GM20431 (cell line): Measurements from ENCODE around the gene ARHGEF10L.

Experiments used
- in situ Hi-C: fragments of 300-500 bp; cut with MseI, MboI; formaldehyde crosslinking; loops from one replicate; pipeline ENCODE4 v1.15.0; 2020; ENCODE audit warnings: low sequenced_read_pairs; ENCODE audit not compliant: unreplicated experiment

The ARHGEF10L gene

DNA sequence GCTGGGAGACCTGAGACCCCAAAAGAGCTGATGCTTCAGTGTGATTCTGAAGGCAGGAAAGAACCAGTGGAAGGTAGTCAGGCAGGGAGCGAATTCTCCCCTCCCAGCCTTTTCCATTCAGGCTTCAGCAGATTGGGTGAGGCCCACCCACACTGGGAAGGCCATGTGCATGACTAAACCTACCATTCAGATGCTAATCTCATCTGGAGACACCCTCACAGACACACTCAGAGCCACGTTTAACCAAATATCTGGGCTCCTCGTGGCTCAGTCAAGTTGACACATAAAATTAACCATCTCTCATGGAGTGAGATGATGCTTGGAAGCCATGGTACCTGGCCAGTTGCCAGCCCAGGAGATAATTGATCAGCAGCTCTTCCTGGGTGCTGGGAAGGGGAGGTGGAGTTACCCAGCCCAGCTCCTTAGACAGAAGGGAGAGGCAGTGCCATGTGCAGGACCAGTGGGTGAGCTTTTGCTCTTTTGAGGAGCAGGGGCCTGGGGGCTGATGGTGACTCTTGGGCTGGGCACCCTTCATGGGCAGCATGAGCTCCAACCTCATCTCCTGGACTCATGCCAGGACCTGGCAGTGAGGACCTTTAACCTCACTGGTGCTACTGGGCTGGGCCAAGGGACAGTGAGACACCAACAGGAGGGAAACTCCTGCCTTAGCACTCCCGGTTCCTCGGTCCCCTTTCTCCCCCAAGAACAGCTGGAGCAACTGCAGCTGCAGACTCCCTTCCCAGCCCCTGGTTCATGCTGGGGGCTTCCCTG, 126.6 kb downstream of the ARHGEF10L start:
- in situ Hi-C loops = no loop called here

DNA sequence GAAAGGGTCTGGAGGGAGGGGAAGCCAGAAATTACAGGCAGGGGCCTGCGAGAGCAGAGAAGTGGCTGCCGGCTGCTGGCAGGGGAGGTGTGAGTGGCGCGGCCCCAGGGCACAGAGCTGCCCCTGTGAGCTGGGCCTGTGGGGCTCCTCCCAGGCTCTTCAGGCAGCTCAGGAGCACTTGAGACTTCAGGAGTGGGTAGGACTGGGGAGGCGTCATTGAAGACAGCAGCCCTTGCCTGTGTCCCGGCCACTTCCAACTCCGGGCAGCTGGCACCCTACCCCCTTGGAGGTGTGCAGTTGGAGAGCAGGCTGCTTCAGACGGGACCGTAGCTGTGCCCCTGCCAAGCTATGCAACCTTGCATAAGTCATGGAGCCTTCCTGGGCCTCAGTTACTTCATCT, 128.1 kb downstream of the ARHGEF10L start:
- in situ Hi-C loops = no loop called here

DNA sequence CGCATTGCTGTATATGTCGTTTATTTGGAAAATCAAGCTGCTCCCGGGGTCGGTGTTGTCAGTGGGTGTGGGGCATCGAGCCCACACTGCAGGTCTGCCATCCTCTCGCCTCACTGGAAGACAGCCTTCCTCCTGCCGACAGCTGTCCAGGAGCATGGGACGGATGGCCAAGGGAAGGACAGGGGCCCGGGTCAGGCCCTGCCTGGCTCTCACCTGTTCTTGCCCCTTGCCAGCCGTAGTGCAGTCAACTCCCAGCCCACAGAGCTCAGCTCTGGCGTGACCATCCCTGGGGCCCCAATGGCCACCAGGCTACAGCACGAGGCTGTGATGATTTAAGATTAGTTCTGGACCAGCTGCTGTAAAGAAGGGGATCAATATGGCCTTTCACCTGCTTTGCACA, 128.7 kb downstream of the ARHGEF10L start:
- in situ Hi-C loops = no loop called here

DNA sequence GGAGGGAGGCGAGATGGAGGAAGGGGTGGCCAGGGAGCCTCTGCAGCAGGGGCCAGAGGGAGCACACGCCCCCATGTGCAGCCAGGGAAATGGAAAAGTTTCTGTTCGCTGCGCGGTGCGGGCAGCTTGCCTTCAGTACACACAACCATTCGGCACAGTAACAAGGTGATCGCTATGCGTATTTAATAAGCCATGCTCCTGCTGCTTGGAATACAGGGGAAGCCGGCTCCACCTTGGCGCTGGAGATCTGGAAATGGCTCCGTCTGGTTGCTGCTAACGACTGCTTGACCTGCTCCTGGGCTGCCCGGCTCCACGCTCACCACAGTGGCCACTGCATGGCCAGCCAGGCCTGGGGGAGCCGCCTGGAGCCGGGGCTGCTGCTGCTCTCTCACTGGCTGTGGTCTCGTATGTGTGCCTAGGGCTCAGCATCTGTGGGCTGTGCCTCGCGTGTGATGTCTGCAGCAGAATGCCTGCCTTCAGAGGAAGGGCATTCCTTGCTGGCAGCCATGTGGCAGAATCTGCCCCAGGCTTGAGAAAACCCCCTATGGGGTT, 129.2 kb downstream of the ARHGEF10L start:
- in situ Hi-C loops = no loop called here

DNA sequence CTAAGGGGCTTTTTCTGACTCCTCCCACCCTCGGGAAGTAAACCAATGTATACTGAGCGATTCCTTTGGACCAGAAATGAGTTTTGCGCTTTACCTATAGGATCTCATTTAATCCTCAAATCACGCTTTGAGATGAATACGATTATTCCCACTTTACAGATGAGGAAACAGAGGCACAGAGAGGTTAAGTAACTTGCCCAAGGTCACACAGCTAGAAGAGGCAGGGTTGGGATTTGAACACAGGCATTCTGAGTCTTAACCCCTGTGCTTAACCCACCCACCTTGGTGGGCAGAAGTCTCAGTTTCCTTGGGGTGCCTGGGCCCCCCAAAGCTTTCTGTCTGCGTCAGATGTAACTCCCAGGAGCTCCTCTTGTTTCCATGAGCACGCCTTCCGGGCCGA, 129.8 kb downstream of the ARHGEF10L start:
- in situ Hi-C loops = no loop called here

DNA sequence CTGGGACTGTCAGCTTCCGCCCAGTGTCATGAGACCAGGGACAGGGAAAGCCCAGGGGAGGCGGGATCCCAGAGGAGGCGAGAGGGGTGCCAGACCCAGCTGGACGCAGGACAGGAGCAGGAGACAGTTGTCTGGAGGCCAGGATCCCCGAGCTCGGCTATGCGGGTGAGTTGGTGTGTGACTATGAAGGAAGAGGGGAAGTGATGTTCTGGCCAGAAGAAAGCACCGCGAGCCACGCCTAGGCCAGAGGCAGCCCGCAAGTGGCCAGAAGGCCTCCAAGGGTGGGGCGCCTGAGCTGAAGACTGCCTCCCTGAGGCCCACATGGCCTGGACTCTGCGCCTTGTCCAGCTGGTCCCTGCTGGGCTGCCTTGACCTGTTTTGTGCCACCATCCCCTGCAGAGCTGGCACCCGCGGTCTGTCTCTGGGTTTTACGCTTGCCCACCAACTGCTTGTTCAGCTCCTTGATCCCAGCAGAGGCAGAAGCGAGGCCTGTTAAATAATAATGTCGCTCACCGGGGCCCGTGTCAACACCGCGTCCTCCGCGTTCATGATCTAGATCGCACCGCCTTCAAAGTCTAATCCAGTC, 130.5 kb downstream of the ARHGEF10L start:
- in situ Hi-C loops = no loop called here

DNA sequence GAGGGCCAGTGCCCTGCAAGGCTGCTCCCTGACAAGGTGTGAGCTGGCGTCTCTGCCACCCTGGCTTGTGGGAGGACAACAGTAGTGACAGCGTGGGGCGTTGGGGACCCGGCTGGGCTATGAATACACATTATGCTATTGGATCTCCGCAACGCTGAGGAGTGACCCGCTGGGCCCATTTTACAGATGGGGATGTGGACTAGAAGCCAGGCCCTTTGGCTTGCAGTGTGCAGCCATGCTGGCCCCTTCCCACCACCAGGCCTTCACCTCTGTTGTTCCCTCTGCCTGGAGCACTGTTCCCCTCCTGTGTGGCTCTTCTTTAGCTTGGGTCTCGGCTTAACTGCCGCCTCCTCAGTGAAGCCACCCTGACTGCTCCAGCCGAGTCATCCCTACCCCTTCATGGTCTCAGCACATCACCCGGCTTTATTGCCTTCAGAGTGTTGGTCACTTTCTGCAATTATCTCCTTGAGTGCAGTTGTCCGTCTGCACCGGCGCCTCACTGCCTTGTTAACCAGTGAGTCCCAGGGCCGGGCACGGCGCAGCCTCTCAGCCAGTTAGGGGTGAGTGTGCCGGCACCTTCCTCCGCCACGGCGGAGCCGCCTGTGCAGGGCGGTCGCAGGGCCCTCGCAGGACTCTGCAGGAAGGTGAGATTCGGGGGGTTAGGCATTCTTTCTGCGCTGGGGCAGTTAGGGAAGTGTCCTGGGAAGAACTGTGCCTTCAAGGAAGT, 131.3 kb downstream of the ARHGEF10L start:
- in situ Hi-C loops = no loop called here

DNA sequence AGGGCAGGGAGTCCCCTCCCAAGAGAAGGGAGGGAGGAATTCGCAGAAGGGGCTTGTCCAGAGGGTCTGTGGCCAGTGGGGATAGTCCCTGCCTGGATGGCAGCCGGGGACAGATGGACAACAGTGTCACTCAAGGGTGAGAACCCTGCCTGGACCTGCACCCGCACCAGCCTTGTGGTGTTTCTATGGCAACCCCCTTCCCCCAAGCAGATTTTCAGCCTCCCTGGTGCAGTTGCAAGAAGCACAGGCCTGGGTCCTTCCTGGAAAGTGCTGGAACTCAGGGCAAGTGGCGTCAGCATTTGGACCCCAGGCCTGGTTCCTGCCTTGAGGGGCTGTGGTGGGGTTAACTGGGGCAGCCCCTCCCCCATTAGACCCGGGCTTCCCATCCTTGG, 131.8 kb downstream of the ARHGEF10L start:
- in situ Hi-C loops = no loop called here

DNA sequence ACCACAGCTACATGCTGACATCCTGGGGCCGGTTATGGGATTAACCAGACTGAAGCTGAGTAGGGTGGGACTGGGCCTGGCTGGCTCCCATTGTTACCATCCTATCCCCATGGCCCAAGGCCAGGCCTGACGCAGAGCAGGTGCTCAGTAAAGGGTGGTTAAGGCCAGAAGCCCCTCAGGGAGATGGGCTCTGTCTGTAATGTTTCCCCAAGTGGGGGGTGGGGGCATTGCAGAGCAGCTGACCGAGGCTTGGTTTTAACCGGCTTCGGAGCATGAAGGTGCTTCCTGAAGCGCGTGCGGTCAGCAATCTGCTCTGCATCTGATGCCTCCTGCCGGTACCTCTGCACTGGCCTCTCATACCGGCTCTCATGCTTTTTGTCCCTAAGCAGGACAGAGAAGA, 132.2 kb downstream of the ARHGEF10L start:
- in situ Hi-C loops = no loop called here

DNA sequence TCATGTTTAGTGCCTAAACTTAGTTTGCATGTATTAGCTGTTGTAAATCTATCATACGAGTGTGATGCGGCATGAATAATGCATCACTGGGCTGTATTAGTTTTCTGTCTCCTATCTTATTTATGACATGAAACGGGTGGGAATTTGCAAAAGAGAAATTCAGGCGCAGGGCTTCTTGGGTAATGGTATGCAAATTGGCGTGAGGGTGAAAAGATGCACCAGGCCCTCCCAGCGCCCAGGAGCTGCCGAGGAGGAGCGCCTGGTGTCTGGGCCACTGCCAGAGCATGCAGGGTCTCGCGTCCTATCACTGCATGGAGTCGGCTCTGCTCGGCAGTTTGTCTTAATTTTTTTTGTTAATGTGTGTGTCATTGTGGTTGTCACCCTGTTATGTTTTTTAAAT, 132.7 kb downstream of the ARHGEF10L start:
- in situ Hi-C loops = no loop called here

DNA sequence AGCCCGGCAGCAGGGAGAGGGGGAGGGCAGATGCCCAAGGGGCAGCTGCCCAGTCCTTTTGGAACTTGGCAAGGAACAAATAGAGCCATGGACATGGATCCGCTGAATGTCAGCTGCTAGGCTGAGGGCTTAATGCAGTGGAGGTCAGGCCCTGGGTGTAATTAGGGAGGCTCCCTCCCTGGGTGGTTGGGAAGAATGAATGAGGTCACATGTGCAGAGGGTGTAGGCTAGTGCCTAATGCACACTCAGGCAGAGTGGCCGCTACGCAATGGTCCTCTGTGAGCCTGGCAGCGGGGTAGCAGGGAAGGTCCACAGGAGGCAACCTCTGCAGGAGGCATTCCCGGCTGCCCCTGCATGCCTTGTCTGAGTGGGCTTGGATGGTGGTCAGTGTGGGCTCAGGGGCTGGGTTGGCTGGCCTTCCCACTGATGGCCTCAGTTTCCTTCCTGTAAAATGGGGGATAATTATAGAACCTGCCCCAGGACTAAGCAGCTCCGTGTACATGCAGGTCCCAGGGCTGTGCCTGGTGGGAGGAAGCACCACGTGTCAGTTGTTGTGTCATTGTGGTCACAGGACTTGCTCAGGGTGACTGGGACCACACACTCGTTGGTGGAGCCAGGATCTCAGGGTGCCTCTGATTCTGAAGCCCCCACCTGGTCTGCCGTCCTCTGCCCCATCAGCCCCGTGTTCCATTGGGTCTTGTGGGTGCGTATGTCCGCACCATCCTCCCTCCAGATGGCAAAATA, 134.0 kb downstream of the ARHGEF10L start:
- in situ Hi-C loops = no loop called here

DNA sequence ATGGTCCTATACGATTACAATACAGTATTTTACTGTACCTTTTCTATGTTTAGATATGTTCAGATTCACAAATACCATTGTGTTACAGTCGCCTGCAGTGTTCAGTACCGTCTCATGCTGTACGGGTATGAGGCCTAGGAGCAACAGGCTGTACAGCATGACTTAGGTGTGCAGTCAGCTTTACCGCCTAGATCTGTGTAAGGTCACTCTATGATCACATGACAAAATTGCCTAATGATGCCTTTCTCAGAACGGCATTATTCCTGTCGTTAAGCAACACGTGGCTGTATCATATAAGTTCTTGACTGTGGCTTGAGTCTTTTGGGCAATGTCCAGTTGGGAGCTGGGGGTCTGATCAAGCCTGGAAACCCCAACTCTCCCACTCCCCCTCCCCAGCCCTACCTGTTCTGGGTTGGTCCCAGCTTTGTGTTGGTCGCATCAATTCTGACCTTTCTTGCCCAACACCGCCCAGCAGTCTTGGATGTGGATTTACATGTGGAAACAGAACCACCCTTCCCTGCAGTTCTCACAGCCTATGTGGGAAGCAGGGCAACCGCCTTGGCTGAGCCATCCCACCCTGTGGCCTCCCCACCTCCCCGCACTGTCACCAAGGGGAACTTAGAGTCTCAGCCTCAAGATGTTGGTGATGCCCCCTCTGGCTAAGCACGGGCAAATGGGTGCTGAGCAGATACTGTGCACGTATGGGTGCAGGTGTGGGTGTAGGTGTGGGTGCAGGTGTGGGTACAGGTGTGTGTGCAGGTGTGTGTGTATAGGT, 135.4 kb downstream of the ARHGEF10L start:
- in situ Hi-C loops = no loop called here

DNA sequence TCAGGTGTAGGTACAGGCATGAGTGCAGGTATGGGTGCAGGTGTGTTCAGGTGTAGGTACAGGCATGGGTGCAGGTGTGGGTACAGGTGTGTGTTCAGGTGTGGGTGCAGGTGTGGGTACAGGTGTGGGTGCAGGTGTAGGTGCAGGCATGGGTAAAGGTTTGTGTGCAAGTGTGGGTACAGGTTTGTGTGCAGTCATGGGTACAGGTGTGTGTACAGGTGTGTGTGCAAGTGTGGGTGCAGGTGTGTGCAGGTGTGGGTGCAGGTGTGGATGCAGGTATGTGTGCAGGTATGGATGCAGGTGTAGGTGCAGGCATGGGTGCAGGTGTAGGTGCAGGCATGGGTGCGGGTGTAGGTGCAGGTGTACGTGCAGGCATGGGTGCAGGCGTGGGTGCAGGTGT, 136.2 kb downstream of the ARHGEF10L start:
- in situ Hi-C loops = no loop called here

DNA sequence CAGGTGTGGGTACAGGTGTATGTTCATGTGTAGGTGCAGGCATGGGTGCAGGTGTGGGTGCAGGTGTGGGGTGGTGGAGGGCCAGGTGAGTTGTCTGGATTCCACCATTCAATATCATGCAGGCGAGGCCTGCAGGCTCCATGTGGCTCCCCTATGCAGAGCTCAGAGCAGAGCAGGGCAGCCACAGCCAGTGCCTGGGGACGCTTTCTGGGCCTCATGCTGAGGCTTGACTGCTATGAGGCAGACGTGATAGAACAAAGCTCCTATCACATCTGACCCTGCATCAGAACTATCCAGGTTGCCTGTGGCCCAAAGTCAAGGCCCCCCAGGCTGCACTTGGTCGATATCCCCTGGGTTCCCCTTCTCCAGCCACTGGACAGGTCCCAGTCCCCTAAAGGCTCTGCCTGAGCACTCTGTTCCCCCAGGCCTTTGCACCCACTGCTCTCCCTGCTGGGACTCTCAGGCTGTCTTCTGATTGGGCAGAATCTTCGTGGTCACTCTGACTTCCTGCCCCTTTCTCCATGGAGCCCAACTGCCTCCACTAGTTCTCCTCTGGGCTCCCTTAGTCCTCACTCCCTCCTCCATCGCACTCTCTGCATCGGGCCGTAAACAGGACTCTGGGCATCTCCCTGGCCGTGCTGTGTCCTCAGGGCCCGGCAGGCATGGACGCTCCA, 137.0 kb downstream of the ARHGEF10L start:
- in situ Hi-C loops = no loop called here

DNA sequence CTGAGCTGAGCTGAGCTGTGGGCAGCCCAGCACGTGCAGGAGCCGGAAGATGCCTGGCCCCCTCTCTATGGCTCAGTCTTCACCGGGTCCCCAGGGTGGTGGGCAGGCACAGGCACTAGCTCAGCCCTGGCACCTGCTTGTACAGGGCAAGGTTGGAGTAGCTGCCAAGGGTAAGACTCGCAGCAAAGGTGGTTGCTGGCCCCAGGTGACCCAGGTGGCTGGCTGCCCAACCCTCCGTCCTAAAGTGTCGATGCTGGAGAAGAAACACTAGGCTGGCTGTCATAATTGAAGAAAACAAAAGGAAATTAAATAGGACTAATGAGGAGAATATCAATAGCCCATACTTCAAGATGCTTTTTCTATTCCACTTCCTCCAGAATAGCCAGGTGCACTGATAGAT, 138.5 kb downstream of the ARHGEF10L start:
- in situ Hi-C loops = no loop called here

DNA sequence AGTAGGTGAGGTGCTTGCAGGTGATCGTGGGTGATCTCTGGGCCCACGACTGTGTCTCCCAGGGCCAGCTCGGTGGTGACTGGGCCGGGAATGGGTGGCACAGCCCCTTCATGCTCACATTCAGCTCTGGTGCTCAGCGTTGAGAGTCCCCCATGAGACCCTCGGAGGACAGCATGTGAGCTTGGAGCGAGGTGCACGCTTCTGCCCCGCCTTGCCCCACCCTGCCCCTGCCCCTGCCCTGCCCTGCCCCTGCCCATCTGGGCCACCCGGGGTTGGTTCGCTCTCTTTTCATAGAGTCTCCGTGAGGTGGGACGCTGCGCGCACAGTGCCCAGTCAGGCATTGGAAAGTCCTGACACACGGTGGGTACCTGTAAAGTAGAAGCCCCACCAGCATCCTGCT, 140.4 kb downstream of the ARHGEF10L start:
- in situ Hi-C loops = no loop called here

DNA sequence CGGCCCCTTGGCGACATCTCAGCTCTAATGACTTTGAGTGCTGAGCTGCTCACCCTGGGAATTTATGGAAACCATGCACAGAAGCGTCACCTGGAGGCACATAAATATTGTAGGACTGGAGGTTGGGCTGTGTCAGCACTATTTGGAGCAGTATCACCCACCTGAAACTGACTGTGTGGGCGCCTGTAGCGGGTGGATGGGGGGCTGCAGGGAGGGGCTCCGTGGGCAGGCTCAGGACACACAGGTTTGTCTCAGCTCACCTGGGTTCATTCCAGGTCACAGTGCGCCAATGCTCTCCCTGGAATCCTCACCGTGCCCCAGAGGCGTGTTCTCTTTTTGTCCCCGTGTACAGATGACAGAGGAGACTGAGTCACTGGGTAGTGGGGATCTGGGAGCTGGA, 140.8 kb downstream of the ARHGEF10L start:
- in situ Hi-C loops = no loop called here

DNA sequence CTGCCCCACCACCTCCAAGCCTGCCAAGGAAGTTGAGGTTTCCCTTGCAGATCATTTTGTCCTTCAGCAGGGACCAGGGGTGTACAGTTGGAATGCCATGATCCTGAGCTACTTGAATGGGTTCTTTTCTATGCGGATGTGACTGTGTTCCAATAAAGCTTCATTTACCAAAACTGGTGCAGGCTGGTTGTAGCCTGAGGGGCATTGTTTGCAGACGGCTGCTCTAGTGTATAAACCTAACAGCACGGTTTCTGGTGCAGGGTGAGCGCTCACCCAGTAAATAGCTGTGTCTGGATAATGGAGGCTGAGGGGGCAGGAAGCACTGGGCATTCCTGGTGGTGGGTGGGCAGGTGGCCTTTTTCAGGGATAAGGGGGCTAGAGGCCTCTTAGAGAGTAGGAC, 142.9 kb downstream of the ARHGEF10L start:
- in situ Hi-C loops = no loop called here

DNA sequence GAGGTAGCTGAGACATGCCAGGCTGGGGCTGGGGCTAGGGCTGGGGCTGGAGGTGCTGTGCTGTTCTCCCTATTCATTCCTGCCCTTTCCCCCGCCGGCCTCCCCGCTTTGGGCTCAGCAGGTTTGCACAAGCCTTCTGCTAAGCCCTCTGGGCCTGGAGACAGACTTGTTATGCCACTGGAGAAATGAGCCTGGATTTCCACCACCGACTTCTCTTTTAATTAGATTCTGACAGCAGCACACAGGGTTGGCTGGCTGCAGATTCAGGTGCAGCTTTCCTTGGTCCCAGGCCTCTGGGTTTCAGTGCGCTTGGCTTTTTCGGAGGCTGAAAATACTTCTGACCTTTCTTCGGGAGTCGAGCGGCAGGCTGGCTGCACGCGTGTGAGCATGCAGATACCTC, 144.1 kb downstream of the ARHGEF10L start:
- in situ Hi-C loops = no loop called here
